Skeletal muscle tissue (tissue), 4 donors: ENCODE data around the gene AKAP6. TPM values are rescaled to one million over a fixed set of nuclear protein-coding genes. Genes with fewer than 3 reads are reported as not detected.

ENCODE experiments used
- H3K27ac ChIP-seq: one replicate; pipeline ENCODE4 v1.7.0; 2013; ENCODE audit warnings: mild to moderate bottlenecking, low read depth, low read length, inconsistent platforms
- H3K27me3 ChIP-seq, 3 donors: one replicate each; pipeline ENCODE4 v1.7.0; 2013; ENCODE audit warnings: low read length in 3 of 3; ENCODE audit not compliant: control insufficient read depth in 3 of 3, insufficient read depth in 3 of 3
- H3K36me3 ChIP-seq, 3 donors: one replicate each; pipeline ENCODE4 v1.7.0; 2013; ENCODE audit warnings: low read length in 3 of 3; ENCODE audit not compliant: control insufficient read depth in 3 of 3, insufficient read depth in 3 of 3
- H3K4me1 ChIP-seq, 3 donors: one replicate each; pipeline ENCODE4 v1.7.0; 2013; ENCODE audit warnings: low read length in 3 of 3, mild to moderate bottlenecking in 3 of 3; ENCODE audit not compliant: control insufficient read depth in 3 of 3, insufficient read depth in 3 of 3
- H3K4me3 ChIP-seq, 3 donors: one replicate each; pipeline ENCODE4 v1.7.0; 2013; ENCODE audit warnings: low read length in 3 of 3
- H3K9ac ChIP-seq, 3 donors: one replicate each; pipeline ENCODE4 v1.7.0; 2013; ENCODE audit warnings: low read length in 3 of 3, mild to moderate bottlenecking in 3 of 3, moderate library complexity in 2 of 3, low read depth in 1 of 3
- H3K9me3 ChIP-seq, 3 donors: one replicate each; pipeline ENCODE4 v1.7.0; 2013; ENCODE audit warnings: low read length in 3 of 3; ENCODE audit not compliant: control insufficient read depth in 3 of 3
- total RNA-seq: library from RNA; depleted of rRNA; stranded (reverse); fragments of >200 nt; gene quantifications from one replicate; pipeline ENCODE4 v1.2.3, GENCODE V29; 2014
- donor health status: Osteomylitis.

The AKAP6 gene
- total RNA-seq, 1 donor from 2014 or later = 102 TPM

DNA sequence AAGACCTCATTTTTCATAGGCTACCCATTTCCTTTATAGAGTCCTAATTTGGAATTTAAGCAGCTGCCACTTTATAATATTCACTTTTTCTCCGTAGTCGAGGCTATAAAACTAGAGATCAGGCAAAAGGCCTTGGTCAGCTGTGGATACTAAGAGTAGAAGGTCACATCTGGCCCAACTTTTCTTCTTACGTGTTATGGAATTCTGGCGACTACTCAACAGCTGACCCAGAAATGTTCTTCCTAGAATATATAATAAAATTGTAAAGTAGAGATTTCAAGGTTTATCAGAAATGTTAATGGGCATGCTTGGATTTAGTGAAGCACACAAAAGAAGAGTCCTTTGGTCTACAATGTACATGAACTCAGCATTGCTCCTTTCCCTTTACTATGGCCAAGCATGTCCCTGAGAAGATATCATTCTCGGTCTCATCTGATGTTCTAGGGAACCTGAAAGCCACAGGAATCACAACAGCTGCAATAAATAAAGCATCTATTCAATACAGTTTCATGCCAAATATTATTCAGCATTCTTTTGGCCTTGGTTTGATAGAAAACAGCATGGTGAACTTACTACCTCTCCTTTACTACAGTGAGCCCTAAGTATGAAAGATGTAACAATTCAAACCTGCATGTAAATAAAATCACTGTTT lies 348.2 kb downstream of the AKAP6 start:
- H3K27me3 ChIP-seq = no peaks in the 10 kb centered on the region
- no peaks in the 10 kb centered on the region for H3K36me3 ChIP-seq
- H3K4me1 ChIP-seq = peaks cover 0 to 5% (median 2%) of the 10 kb centered on the region in 3 donors
- H3K4me3 ChIP-seq = no peak overlapping the region
- H3K9ac ChIP-seq = no peak overlapping the region
- H3K27ac ChIP-seq = no peak overlapping the region
- no peaks in the 10 kb centered on the region for H3K9me3 ChIP-seq

DNA sequence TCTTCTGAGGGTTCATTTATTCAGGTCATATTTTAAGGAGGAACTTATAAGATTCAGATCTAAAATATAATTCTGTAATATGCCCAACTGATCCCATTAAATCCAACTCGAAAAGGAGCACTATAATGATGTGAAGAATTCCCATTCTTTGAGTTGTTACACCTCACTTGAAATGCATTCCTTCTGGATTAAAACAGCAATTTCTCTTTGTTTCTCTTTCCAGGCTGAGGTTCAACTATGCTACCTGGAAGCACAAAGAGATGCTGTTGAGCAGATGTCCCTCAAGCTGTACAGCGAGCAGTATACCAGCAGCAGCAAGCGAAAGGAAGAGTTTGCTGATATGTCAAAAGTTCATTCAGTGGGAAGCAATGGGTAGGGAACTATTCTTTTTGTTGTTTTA lies 349.0 kb downstream of the AKAP6 start:
- Histone ChIP-seq H3K4me1 (peaks cover 0 to 5% (median 2%) of the 10 kb centered on the region in 3 donors), H3K4me3 (no peak overlapping the region), H3K27me3 (no peaks in the 10 kb centered on the region), H3K36me3 (no peaks in the 10 kb centered on the region), H3K27ac (no peak overlapping the region), H3K9ac (no peak overlapping the region), H3K9me3 (no peaks in the 10 kb centered on the region)

DNA sequence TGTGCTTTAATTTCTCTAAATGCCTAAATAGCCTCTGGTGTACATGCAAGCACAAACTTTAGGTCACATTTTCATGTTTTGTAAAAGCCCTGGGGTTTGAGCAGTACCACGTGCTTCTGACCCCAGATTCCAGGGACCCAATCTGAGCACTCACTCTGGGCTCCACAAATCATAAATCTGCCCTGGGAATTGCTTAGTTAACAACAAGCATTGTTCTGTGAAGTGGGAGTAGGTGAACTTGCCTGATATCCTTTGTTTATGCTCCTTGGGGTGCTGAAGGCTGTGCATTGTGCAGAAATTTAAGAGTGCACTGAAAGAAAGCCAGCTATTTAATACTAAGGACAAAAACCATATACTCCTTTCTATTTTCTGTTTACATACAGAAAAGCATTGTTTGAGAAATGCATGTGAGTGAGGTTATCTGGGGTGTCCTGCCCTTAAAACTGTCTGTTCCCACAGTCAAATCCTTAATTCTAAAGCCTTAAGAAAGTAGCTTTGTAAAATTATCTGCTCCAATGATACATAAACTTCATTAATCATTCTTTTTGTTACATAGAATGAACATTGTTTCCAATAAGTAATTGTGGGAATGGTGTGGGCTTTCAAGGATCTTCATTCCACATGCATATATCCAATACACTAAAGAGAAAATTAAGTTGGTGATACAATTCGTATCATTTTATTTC lies 351.0 kb downstream of the AKAP6 start:
- no peaks in the 10 kb centered on the region for H3K4me1 ChIP-seq

DNA sequence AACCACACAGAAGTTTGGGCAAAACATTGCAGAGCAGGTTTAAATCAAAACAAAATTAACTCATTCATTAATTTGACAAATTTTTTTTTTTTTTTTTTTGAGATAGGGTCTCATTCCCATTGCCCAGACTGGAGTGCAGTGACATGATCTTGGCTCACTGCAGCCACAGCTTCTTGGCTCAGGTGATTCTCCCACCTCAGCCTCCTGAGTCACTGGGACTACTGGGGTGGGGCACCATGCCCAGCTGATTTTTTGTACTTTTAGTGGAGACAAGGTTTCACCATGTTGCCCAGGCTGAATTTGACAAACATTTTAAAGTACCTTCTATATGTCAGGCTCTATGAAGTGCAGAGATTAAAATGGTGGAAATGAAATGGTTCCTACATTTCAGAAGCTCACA lies 352.5 kb downstream of the AKAP6 start:
- H3K27me3 ChIP-seq = no peaks in the 10 kb centered on the region
- peaks cover 0 to 4% (median 0%) of the 10 kb centered on the region in 3 donors for H3K36me3 ChIP-seq
- H3K4me3 ChIP-seq = no peak overlapping the region
- H3K9ac ChIP-seq = no peak overlapping the region
- H3K4me1 ChIP-seq = no peaks in the 10 kb centered on the region
- no peak overlapping the region for H3K27ac ChIP-seq
- H3K9me3 ChIP-seq = no peaks in the 10 kb centered on the region

More for the DNA sequence above, 351.0 kb downstream of the AKAP6 start:
- Histone ChIP-seq H3K4me3 (no peak overlapping the region), H3K9me3 (no peaks in the 10 kb centered on the region), H3K27me3 (no peaks in the 10 kb centered on the region), H3K27ac (no peak overlapping the region), H3K36me3 (peaks cover 0 to 4% (median 0%) of the 10 kb centered on the region in 3 donors), H3K9ac (no peak overlapping the region)

DNA sequence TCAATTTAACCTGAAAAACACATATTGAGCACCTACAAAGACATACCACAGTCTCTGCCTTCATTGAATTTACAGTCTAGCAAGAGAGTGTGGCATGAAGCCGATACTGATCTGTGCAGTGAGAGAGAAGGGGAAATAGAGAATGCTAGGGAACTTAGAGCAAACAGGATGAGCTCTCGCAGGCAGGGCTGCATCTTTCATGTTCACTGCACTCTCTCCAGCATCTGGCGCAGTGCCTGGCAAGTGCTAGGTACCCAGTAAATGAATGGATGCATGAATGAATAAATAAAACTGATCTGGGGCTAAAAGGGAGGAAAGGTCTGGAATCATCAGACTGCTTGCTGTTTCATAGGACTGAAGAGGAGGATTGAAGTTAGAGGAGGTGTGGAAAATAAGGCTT lies 353.1 kb downstream of the AKAP6 start:
- no peak overlapping the region for H3K9ac ChIP-seq
- H3K4me1 ChIP-seq = no peaks in the 10 kb centered on the region
- no peak overlapping the region for H3K27ac ChIP-seq
- peaks cover 0 to 4% (median 0%) of the 10 kb centered on the region in 3 donors for H3K36me3 ChIP-seq
- H3K9me3 ChIP-seq = no peaks in the 10 kb centered on the region
- H3K4me3 ChIP-seq = no peak overlapping the region
- H3K27me3 ChIP-seq = no peaks in the 10 kb centered on the region

DNA sequence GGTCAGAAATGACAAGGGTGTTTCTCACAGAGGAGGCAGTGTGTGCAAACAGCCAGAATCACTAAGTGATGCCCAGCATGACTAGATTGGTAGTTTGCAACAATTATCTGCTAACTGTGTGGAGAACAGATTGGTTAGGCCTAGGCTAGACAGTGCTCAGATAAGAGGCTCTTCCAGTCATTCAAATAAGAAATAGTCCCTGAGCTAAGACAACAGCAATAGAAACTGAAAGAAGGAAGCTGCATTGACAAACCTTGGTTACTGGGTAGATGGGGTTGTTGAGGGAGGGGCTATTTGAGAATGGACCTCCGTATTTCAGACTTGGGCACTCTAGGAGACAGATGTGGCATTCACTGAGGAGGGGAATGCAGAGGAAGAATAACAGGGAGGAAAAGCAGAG lies 354.6 kb downstream of the AKAP6 start:
- Histone ChIP-seq H3K4me1 (peaks cover 0 to 2% (median 0%) of the 10 kb centered on the region in 3 donors), H3K4me3 (no peak overlapping the region), H3K9me3 (no peaks in the 10 kb centered on the region), H3K27me3 (no peaks in the 10 kb centered on the region), H3K27ac (no peak overlapping the region), H3K36me3 (peaks cover 0 to 4% (median 0%) of the 10 kb centered on the region in 3 donors), H3K9ac (no peak overlapping the region)

DNA sequence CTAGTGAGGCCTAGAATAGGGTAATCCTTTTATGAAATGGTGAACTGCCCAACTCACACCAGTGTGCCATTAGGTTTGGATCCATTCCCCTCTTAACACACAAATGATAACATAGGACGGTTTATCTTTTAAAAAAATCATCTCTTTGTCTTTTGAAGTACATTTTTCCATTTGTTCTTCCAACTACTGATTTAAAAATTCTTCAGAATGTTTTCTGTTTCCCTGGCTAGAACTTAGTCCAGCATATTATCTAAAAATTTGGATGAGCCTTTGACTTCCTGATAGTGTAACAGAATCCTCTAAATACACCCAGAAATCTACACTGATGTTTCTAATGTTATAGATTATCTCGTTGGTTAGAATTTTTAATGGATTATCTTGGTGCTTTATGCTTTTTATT lies 359.8 kb downstream of the AKAP6 start:
- H3K4me1 ChIP-seq = peaks cover 0 to 2% (median 0%) of the 10 kb centered on the region in 3 donors
- H3K27me3 ChIP-seq = no peaks in the 10 kb centered on the region
- H3K36me3 ChIP-seq = no peaks in the 10 kb centered on the region
- no peak overlapping the region for H3K9ac ChIP-seq
- no peak overlapping the region for H3K4me3 ChIP-seq
- H3K9me3 ChIP-seq = no peaks in the 10 kb centered on the region
- no peak overlapping the region for H3K27ac ChIP-seq

DNA sequence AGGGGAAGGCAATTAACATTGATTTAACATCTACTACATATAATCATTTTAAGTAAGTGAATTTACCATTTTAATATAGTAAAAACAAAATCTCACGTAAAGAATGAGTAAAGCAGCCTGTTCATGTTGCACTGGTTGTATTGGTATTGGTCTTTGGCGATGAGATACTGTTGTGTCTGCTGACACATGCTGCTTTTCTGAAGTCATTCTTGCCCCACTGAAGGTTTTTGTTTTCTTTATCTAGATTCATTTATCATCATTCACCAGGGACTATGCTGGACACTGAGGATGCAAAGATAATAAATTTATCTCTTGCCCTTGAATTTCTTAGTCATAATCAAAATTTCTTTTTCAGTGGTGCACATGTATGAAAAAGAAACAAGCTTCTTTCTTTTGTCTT lies 363.3 kb downstream of the AKAP6 start:
- H3K4me3 ChIP-seq = no peak overlapping the region
- H3K27ac ChIP-seq = no peak overlapping the region
- H3K9me3 ChIP-seq = no peaks in the 10 kb centered on the region
- peaks cover 0 to 7% (median 7%) of the 10 kb centered on the region in 3 donors for H3K36me3 ChIP-seq
- peaks cover 0 to 2% (median 0%) of the 10 kb centered on the region in 3 donors for H3K4me1 ChIP-seq
- no peaks in the 10 kb centered on the region for H3K27me3 ChIP-seq
- H3K9ac ChIP-seq = no peak overlapping the region

DNA sequence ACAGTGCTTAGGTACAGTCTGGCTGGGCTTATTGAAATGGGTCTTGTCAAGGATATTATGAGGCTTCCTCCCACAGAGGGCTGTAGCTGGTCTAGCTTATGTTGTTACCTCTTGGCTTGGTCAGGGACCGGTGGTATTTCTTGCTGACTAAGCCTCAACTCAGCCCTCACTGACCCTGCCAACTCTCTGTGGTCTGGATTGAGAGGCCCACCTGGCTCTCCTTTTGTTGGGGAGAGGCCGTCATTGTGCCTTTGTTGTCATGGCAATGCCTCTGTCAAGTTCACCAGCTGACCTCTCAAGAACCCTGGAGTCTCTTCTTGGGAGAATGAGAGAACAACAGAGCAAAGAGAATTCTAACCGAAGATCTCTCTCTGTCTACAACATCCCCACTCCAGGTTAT lies 364.0 kb downstream of the AKAP6 start:
- Histone ChIP-seq H3K4me1 (peaks cover 0 to 2% (median 0%) of the 10 kb centered on the region in 3 donors), H3K36me3 (peaks cover 0 to 7% (median 7%) of the 10 kb centered on the region in 3 donors), H3K9me3 (no peaks in the 10 kb centered on the region), H3K4me3 (no peak overlapping the region), H3K9ac (no peak overlapping the region), H3K27ac (no peak overlapping the region), H3K27me3 (no peaks in the 10 kb centered on the region)

DNA sequence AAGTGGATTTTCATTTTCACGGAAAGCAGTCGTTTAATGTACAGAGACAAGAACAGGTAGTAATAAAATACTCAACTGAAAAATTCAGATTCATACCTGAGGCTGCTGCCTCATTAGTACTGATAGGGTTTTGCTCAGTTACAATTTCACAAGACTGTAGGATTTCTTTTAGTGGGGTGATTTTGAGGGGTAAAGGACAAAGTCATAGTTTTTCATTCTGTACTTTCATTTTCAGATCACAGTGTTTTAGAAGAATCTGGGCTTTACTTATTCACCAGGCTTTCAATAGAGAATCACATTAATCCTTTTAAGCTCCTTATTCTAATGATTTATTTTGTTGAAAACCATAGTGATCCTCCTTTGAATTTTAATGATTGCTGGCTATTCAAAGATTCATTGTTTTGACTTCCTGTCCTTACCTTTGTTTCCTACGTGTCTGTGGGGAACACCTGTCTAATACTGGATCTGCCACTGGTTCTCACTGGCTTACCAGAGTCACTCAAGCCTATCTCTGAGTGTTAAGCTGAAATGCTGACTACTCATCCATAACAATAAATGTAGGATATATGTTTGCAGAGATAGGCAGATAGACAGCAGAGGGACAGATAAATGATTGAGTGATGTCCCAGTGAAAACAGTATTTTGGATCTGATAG lies 365.8 kb downstream of the AKAP6 start:
- Histone ChIP-seq H3K9ac (no peak overlapping the region), H3K27me3 (no peaks in the 10 kb centered on the region), H3K9me3 (no peaks in the 10 kb centered on the region), H3K36me3 (peaks cover 0 to 8% (median 7%) of the 10 kb centered on the region in 3 donors), H3K4me3 (no peak overlapping the region), H3K4me1 (no peaks in the 10 kb centered on the region), H3K27ac (no peak overlapping the region)
